D721Med (cell line): ENCODE results near the gene POLR2A.
A peak's percentile ranks its signal among the peaks of the same experiment; 100 is the strongest.

Experiments used
- DNase-seq: peaks from one replicate; pipeline ENCODE4 v3.0.0; 2011; ENCODE audit warnings: low spot score; ENCODE audit not compliant: insufficient read length
- FAIRE-seq: peaks from 2 replicates; lab custom pipeline; 2011; peaks lifted over from hg19 to GRCh38; lab: Jason Lieb, UNC
- CTCF ChIP-seq: IDR thresholded peaks from 2 replicates; pipeline ENCODE4 v1.5.1; 2012; ENCODE audit warnings: mild to moderate bottlenecking, control low read depth; ENCODE audit not compliant: insufficient read depth; ENCODE audit errors: missing control alignments

The POLR2A gene

GRCh38 chr17:7483255-7484066 is 705 bp upstream of the POLR2A start:
- TF ChIP-seq CTCF, result no peak
- FAIRE-seq (peak; percentile 67), DNase-seq (peak; percentile 87)

DNA sequence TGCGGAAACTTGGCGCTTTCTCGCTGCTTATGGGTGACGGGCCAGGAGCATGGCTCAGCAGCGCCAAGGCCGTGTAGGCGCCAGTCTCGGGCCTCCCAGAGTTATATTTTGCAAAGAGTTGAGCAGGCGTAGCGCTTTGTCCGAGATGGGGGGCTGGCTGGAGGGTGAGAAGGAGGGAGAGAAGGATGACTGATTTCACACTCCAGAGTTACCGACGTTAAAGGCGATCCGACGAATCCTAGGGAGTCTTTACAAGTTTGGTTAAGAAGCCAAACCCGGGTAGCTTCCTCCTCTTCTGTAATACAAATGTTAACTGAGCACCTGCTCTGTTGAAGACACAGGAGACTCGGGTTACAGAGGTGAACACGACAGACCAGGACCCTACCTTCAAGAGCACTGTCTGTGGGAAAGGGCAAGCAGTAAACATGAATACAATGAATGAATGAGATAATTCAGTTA is 782 bp downstream of the POLR2A start:
- no peak for TF ChIP-seq CTCF
- no peak for DNase-seq
- FAIRE-seq, result no peak

- TF ChIP-seq CTCF, result no peak
- DNase-seq (no peak), FAIRE-seq (no peak)
These were observed 2.0 kb downstream of the POLR2A start for GRCh38 chr17:7486181-7486580.

GRCh38 chr17:7490144-7490543 is 6.0 kb downstream of the POLR2A start:
- DNase-seq (no peak), FAIRE-seq (no peak)
- TF ChIP-seq CTCF, result no peak

DNA sequence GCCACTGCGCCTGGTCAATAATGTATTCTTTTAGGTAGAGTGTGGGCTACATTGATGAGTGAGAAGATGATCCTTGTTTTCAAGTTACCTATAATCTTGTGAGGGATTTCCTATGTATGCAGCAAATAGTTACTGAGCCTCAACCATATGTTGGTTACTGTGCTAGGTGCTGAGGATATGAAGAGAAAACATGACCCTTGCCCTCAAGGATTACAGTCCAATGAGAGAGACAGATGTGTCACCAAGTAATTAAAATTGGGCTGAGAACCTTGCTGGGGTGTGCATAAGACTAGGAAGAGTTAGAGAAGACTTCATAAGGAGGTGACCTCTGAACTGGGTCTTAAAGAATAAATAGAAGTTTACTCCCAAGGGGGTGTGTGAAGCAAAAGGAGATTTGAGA is 7.4 kb downstream of the POLR2A start:
- TF ChIP-seq CTCF, result no peak
- no peak for FAIRE-seq
- no peak for DNase-seq

DNA sequence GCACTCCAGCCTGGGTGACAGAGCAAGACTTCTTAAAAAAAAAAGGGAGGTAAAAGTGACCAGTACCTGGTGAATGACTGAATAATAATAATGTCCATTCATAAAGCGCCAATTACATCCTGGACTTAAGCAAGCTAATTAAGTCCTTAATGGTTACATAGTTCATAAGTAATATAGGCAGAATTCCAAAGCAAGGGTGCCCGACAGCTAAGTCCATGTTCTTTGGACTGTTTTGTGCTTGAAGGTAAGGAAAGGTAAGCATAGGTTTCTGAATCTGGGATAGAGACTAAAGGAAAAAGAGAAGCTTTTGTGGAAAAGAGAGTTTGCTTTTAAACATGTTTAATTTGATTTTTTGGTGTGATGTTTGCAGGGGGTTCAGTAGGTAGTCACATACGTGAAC is 9.8 kb downstream of the POLR2A start:
- TF ChIP-seq CTCF, result no peak
- DNase-seq (no peak), FAIRE-seq (no peak)

GRCh38 chr17:7495906-7496434 is 11.8 kb downstream of the POLR2A start:
- no peak for TF ChIP-seq CTCF
- DNase-seq (no peak), FAIRE-seq (no peak)
